K562 (cell line): ENCODE measurements around the gene WT1.

Experiments
- EP300 ChIP-seq: IDR thresholded peaks from 2 replicates; pipeline ENCODE4 v1.6.1; 2012; ENCODE audit warnings: low read length, improper control_type of control experiment
- HDAC2 ChIP-seq: fragments of 450-650 bp; IDR thresholded peaks from 2 replicates; pipeline ENCODE4 v1.6.1; 2016; ENCODE audit warnings: mild to moderate bottlenecking
- KDM2B ChIP-seq: fragments of 250-450 bp; sonication (Bioruptor Pico); IDR thresholded peaks from 2 replicates; pipeline ENCODE4 v1.8.0; 2021; ENCODE audit warnings: mild to moderate bottlenecking, moderate library complexity
- MAFK ChIP-seq: IDR thresholded peaks from 2 replicates; pipeline ENCODE4 v1.6.1; 2011; ENCODE audit warnings: low read length, improper control_type of control experiment
- MEIS2 ChIP-seq: fragments of 450-650 bp; IDR thresholded peaks from 2 replicates; pipeline ENCODE4 v1.6.1; 2014; ENCODE audit warnings: mild to moderate bottlenecking; ENCODE audit not compliant: partially characterized antibody
- PCBP2 ChIP-seq: fragments of 200-400 bp; formaldehyde crosslinking; IDR thresholded peaks from 2 replicates; pipeline ENCODE4 v1.6.1; 2018; ENCODE audit warnings: low read length, low read depth, mild to moderate bottlenecking, moderate library complexity; ENCODE audit not compliant: poor library complexity, severe bottlenecking
- POLR2AphosphoS5 ChIP-seq: IDR thresholded peaks from 2 replicates; pipeline ENCODE4 v1.6.1; 2011; ENCODE audit warnings: mild to moderate bottlenecking, low read depth, low read length, moderate library complexity; ENCODE audit not compliant: control insufficient read depth, insufficient read depth
- YY1 ChIP-seq, 3 experiments: IDR thresholded peaks; 2 replicates each; pipeline ENCODE4 v1.6.1; 2011; ENCODE audit warnings: low read length in 2 of 3, mild to moderate bottlenecking in 2 of 3, moderate library complexity in 2 of 3, borderline replicate concordance in 1 of 3, control low read depth in 1 of 3, low read depth in 1 of 3; ENCODE audit not compliant: insufficient read depth in 3 of 3, insufficient replicate concordance in 2 of 3, control insufficient read depth in 1 of 3, insufficient read length in 1 of 3; ENCODE audit errors: extremely low read depth in 1 of 3
- ZNF274 ChIP-seq: IDR thresholded peaks from 2 replicates; pipeline ENCODE4 v1.6.1; 2011; ENCODE audit warnings: low read depth, mild to moderate bottlenecking, low read length, moderate library complexity, borderline replicate concordance
- ZNF589 ChIP-seq: fragments of 200-800 bp; sonication (Bioruptor generic); IDR thresholded peaks from 2 replicates; pipeline ENCODE4 v1.6.1; 2016; ENCODE audit warnings: low read depth, missing genetic modification characterization, missing compliant biosample characterization
- ZNF764 ChIP-seq: fragments of 250-450 bp; sonication (Bioruptor Pico); IDR thresholded peaks from 2 replicates; pipeline ENCODE4 v1.4.0; 2020; ENCODE audit warnings: low read depth, mild to moderate bottlenecking, moderate library complexity
- TF ChIP-seq, protein P1 (sequence below): fragments of 450-650 bp; IDR thresholded peaks from one replicate; pipeline ENCODE4 v1.6.1; 2018; ENCODE audit warnings: mild to moderate bottlenecking, moderate library complexity; ENCODE audit not compliant: partially characterized antibody
- TF ChIP-seq, protein P2 (sequence below), 3 experiments: IDR thresholded peaks in 2 of 3; conservative IDR thresholded peaks in 1 of 3; 2 replicates each; pipeline ENCODE4 v1.5.1; 2011 to 2012; ENCODE audit warnings: low read length in 3 of 3, mild to moderate bottlenecking in 3 of 3, control low read depth in 2 of 3, improper control_type of control experiment in 1 of 3, inconsistent platforms in 1 of 3, low read depth in 1 of 3, mixed read lengths in 1 of 3, moderate library complexity in 1 of 3; ENCODE audit not compliant: insufficient read depth in 2 of 3

DNA sequence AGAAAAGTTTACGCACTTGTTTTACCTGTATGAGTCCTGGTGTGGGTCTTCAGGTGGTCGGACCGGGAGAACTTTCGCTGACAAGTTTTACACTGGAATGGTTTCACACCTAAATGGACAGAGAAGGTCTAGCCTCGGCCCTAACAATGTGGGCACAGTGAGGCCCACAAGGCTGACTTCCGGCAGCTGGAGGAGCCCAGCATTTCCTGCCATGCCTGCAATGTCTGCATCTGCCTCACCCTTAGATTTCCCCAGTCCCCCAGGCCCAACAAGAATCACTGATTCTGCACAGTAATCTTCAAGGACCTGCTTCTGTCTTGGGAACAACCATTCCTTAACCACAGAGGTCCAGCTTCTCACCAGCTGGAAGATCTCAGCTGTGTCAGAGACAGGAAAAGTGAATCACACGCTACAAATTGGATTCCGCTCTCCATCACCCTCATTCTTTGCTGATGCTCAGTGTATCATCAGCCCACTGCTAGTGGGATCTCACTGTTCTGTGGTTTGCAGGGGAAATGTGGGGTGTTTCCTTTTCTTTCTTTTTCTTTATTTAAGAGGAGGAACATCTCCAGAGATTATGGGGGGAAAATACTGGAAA is 43.3 kb downstream of the WT1 start:
- no peak for TF ChIP-seq PCBP2
- TF ChIP-seq MAFK, result no peak
- TF ChIP-seq POLR2AphosphoS5, result no peak
- TF ChIP-seq EP300, result no peak
- TF ChIP-seq HDAC2, result no peak
- no peak for TF ChIP-seq ZNF589 (CRISPR knock-in tag)
- TF ChIP-seq, protein P1, sequence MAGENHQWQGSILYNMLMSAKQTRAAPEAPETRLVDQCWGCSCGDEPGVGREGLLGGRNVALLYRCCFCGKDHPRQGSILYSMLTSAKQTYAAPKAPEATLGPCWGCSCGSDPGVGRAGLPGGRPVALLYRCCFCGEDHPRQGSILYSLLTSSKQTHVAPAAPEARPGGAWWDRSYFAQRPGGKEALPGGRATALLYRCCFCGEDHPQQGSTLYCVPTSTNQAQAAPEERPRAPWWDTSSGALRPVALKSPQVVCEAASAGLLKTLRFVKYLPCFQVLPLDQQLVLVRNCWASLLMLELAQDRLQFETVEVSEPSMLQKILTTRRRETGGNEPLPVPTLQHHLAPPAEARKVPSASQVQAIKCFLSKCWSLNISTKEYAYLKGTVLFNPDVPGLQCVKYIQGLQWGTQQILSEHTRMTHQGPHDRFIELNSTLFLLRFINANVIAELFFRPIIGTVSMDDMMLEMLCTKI, result no peak
- TF ChIP-seq ZNF274, result no peak
- TF ChIP-seq ZNF764, result no peak
- no peak for TF ChIP-seq YY1 (IDR thresholded peaks at IDR 0.05; ENCODE audit: borderline replicate concordance in 1 of 3, control insufficient read depth in 1 of 3, extremely low read depth in 1 of 3, insufficient read depth in 3 of 3, insufficient read length in 1 of 3, insufficient replicate concordance in 2 of 3, low read depth in 1 of 3, low read length in 2 of 3)
- no peak for TF ChIP-seq MEIS2
- no peak for TF ChIP-seq KDM2B
- TF ChIP-seq, protein P2, sequence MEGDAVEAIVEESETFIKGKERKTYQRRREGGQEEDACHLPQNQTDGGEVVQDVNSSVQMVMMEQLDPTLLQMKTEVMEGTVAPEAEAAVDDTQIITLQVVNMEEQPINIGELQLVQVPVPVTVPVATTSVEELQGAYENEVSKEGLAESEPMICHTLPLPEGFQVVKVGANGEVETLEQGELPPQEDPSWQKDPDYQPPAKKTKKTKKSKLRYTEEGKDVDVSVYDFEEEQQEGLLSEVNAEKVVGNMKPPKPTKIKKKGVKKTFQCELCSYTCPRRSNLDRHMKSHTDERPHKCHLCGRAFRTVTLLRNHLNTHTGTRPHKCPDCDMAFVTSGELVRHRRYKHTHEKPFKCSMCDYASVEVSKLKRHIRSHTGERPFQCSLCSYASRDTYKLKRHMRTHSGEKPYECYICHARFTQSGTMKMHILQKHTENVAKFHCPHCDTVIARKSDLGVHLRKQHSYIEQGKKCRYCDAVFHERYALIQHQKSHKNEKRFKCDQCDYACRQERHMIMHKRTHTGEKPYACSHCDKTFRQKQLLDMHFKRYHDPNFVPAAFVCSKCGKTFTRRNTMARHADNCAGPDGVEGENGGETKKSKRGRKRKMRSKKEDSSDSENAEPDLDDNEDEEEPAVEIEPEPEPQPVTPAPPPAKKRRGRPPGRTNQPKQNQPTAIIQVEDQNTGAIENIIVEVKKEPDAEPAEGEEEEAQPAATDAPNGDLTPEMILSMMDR (IDR thresholded peaks at IDR 0.05 in 2 of 3, conservative IDR thresholded peaks at IDR 0.05 in 1 of 3; ENCODE audit: insufficient read depth in 2 of 3, low read depth in 1 of 3, low read length in 3 of 3), result no peak
